Chondrocyte (in vitro differentiated cells): ENCODE data around the gene HNRNPLL. TPM values are rescaled to one million over a fixed set of nuclear protein-coding genes. Genes with fewer than 3 reads are reported as not detected.
"Not testable (repeated sequence)": the region's sequence is repeated elsewhere in the genome, so short reads cannot be mapped to it uniquely, and the experiment has no call there.

Source experiments
- DNase-seq: peaks from one replicate; pipeline ENCODE4 v3.0.0; 2021; ENCODE audit warnings: mixed read lengths, low spot score
- H3K27ac Mint-ChIP-seq: one replicate; pipeline ENCODE4 v1.8.0; 2021; ENCODE audit warnings: mild to moderate bottlenecking, moderate library complexity, mixed read lengths; ENCODE audit not compliant: unreplicated experiment
- H3K27me3 Mint-ChIP-seq: 2 replicates; pipeline ENCODE4 v1.8.0; 2021; ENCODE audit warnings: low read depth, mixed read lengths
- H3K36me3 Mint-ChIP-seq: 2 replicates; pipeline ENCODE4 v1.8.0; 2021; ENCODE audit warnings: low read depth, mixed read lengths
- H3K4me1 Mint-ChIP-seq: 2 replicates; pipeline ENCODE4 v1.8.0; 2021; ENCODE audit warnings: low read depth, mild to moderate bottlenecking, mixed read lengths
- H3K4me3 Mint-ChIP-seq: one replicate; pipeline ENCODE4 v1.8.0; 2021; ENCODE audit warnings: mild to moderate bottlenecking, moderate library complexity, mixed read lengths; ENCODE audit not compliant: unreplicated experiment
- H3K9me3 Mint-ChIP-seq: 2 replicates; pipeline ENCODE4 v1.8.0; 2021; ENCODE audit warnings: low read depth, mixed read lengths
- total RNA-seq: library from RNA; stranded (reverse); gene quantifications from 3 replicates; pipeline ENCODE4 v1.2.1, GENCODE V29; 2021
- TF ChIP-seq, protein P1 (sequence below): fragments of 200-600 bp; sonication (generic); IDR thresholded peaks from 2 replicates; pipeline ENCODE4 v1.5.0; 2021; ENCODE audit warnings: antibody characterized with exemption, mild to moderate bottlenecking, moderate library complexity

The HNRNPLL gene
- total RNA-seq, 1 donor from 2014 or later: 41.8 TPM

- Mint-ChIP-seq H3K9me3 (no peaks in the 10 kb centered on the region), H3K27me3 (peaks cover 2% of the 10 kb centered on the region)
These were observed 40.4 kb upstream of the HNRNPLL start for GRCh38 chr2:38643021-38643671.

GRCh38 chr2:38642373-38643017, 39.8 kb upstream of the HNRNPLL start:
- H3K36me3 Mint-ChIP-seq, H3K9me3 Mint-ChIP-seq, H3K27me3 Mint-ChIP-seq, H3K27ac Mint-ChIP-seq, H3K4me3 Mint-ChIP-seq, DNase-seq, H3K4me1 Mint-ChIP-seq: not testable (repeated sequence)

More at GRCh38 chr2:38643021-38643671, 40.4 kb upstream of the HNRNPLL start:
- H3K27ac Mint-ChIP-seq: no peak overlapping the region
- TF ChIP-seq, protein P1, sequence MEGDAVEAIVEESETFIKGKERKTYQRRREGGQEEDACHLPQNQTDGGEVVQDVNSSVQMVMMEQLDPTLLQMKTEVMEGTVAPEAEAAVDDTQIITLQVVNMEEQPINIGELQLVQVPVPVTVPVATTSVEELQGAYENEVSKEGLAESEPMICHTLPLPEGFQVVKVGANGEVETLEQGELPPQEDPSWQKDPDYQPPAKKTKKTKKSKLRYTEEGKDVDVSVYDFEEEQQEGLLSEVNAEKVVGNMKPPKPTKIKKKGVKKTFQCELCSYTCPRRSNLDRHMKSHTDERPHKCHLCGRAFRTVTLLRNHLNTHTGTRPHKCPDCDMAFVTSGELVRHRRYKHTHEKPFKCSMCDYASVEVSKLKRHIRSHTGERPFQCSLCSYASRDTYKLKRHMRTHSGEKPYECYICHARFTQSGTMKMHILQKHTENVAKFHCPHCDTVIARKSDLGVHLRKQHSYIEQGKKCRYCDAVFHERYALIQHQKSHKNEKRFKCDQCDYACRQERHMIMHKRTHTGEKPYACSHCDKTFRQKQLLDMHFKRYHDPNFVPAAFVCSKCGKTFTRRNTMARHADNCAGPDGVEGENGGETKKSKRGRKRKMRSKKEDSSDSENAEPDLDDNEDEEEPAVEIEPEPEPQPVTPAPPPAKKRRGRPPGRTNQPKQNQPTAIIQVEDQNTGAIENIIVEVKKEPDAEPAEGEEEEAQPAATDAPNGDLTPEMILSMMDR: no peak
- H3K4me1 Mint-ChIP-seq: no peaks in the 10 kb centered on the region
- no peaks in the 10 kb centered on the region for H3K36me3 Mint-ChIP-seq
- no peak overlapping the region for H3K4me3 Mint-ChIP-seq
- no peak for DNase-seq

DNA sequence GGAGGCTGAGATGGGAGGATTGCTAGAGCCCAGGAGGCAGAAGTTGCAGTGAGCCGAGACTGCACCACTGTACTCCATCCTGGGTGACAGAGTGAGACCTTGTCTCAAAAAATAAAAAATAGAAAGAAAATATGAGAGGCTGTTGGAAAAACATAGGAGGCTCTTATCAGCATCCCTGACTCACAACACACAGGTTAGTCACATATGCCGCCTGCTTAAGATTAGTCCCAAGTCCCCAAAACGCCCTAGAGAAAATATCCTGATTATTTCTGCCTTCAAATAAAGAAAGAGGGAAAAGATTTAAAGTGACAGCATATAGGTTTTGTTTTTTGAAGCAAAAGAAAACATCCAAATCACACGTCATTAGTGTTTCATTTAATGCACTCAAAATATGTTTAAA, 33.3 kb upstream of the HNRNPLL start:
- H3K4me1 Mint-ChIP-seq: no peaks in the 10 kb centered on the region
- TF ChIP-seq, protein P1: no peak

DNA sequence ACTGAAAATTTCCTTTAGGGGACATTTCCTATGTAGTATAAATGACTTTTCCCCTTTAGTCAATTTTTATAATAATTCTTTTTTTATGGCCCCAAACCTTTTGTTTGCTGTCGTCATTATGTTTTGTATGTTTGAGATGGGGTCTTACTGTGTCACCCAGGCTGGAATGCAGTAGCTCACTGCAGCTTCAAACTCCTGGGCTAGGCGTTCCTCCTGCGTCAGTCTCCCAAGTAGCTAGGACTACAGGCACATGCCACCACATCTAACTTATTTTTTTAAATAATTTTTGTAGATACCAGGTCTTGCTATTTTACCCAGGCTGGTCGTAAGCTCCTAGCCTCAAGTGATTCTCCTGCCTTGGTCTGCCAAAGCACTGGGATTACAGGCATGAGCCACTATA, 32.4 kb upstream of the HNRNPLL start:
- peaks cover 2% of the 10 kb centered on the region for H3K27me3 Mint-ChIP-seq
- no peaks in the 10 kb centered on the region for H3K36me3 Mint-ChIP-seq
- TF ChIP-seq, protein P1: no peak
- no peaks in the 10 kb centered on the region for H3K4me1 Mint-ChIP-seq
- peaks cover 2% of the 10 kb centered on the region for H3K9me3 Mint-ChIP-seq
- DNase-seq: no peak
- H3K27ac Mint-ChIP-seq: no peak overlapping the region
- no peak overlapping the region for H3K4me3 Mint-ChIP-seq

More for the DNA sequence above, 33.3 kb upstream of the HNRNPLL start:
- Mint-ChIP-seq H3K27me3 (peaks cover 2% of the 10 kb centered on the region), H3K36me3 (no peaks in the 10 kb centered on the region), H3K9me3 (no peaks in the 10 kb centered on the region), H3K4me3 (no peak overlapping the region), H3K27ac (no peak overlapping the region)
- DNase-seq: no peak

DNA sequence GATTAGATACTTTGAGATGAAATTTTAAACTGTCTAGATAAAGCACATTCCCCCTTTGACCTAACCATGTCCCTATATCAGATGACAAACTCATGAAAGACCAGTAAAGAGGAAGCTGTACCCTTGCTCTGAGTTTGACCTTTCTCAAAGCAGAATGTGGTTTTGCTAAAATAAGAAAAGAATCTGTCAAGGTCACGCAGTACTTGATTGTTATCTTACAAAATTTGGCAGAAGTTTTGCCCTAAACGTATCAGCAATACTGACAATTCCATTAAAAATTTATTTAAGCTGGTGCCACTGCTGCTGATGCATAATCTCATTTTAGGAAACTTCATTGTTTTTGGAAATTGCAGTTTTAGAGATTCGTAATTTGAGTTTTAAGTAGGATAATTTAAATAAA, 32.0 kb upstream of the HNRNPLL start:
- H3K27me3 Mint-ChIP-seq: peaks cover 2% of the 10 kb centered on the region
- TF ChIP-seq, protein P1: no peak
- H3K27ac Mint-ChIP-seq: no peak overlapping the region
- no peaks in the 10 kb centered on the region for H3K36me3 Mint-ChIP-seq
- no peak overlapping the region for H3K4me3 Mint-ChIP-seq
- no peaks in the 10 kb centered on the region for H3K4me1 Mint-ChIP-seq
- H3K9me3 Mint-ChIP-seq: peaks cover 6% of the 10 kb centered on the region
- no peak for DNase-seq
